ENCODE data around the gene ATP5F1D.

- no peak for TF ChIP-seq EZH2phosphoT487 (IDR thresholded peaks at IDR 0.05; ENCODE audit: low read depth)
- TF ChIP-seq, protein P1, sequence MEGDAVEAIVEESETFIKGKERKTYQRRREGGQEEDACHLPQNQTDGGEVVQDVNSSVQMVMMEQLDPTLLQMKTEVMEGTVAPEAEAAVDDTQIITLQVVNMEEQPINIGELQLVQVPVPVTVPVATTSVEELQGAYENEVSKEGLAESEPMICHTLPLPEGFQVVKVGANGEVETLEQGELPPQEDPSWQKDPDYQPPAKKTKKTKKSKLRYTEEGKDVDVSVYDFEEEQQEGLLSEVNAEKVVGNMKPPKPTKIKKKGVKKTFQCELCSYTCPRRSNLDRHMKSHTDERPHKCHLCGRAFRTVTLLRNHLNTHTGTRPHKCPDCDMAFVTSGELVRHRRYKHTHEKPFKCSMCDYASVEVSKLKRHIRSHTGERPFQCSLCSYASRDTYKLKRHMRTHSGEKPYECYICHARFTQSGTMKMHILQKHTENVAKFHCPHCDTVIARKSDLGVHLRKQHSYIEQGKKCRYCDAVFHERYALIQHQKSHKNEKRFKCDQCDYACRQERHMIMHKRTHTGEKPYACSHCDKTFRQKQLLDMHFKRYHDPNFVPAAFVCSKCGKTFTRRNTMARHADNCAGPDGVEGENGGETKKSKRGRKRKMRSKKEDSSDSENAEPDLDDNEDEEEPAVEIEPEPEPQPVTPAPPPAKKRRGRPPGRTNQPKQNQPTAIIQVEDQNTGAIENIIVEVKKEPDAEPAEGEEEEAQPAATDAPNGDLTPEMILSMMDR (IDR thresholded peaks at IDR 0.05; ENCODE audit: low read depth, low read length), result no peak
These were observed 16.6 kb downstream of the ATP5F1D start for GRCh38 chr19:1258163-1258492.
